Kidney (tissue), 14 donors: ENCODE results near the gene GPC3. TPM values are rescaled to one million over a fixed set of nuclear protein-coding genes. Genes with fewer than 3 reads are reported as not detected.

Source experiments
- DNase-seq, 5 donors: peaks; one replicate each; pipeline ENCODE4 v3.0.0-alpha.2; 2013 to 2020
- FAIRE-seq: peaks from 2 replicates; lab custom pipeline; 2012; peaks lifted over from hg19 to GRCh38; lab: Jason Lieb, UNC
- H3K27ac ChIP-seq, 2 donors: one replicate each; pipeline ENCODE4 v1.7.0; 2013; ENCODE audit warnings: low read depth in 2 of 2, low read length in 2 of 2, inconsistent platforms in 1 of 2
- H3K27me3 ChIP-seq: one replicate; pipeline ENCODE4 v1.7.1; 2013; ENCODE audit warnings: low read length, inconsistent platforms; ENCODE audit not compliant: control insufficient read depth, insufficient read depth
- H3K36me3 ChIP-seq, 3 donors: one replicate each; pipeline versions ENCODE4 v1.7.0 to v1.7.1; 2013; ENCODE audit warnings: low read length in 3 of 3, control low read depth in 1 of 3, inconsistent platforms in 1 of 3; ENCODE audit not compliant: insufficient read depth in 3 of 3, control insufficient read depth in 2 of 3
- H3K4me1 ChIP-seq, 3 donors: one replicate each; pipeline versions ENCODE4 v1.7.0 to v1.7.1; 2013; ENCODE audit warnings: low read length in 3 of 3, inconsistent platforms in 1 of 3, low read depth in 1 of 3; ENCODE audit not compliant: control insufficient read depth in 2 of 3, insufficient read depth in 2 of 3
- H3K4me3 ChIP-seq, 3 donors: one replicate each; pipeline versions ENCODE4 v1.7.0 to v1.8.1; 2013; ENCODE audit warnings: low read length in 3 of 3, control low read depth in 1 of 3, inconsistent platforms in 1 of 3
- H3K9ac ChIP-seq, 3 donors: one replicate each; pipeline versions ENCODE4 v1.7.0 to v1.7.1; 2013; ENCODE audit warnings: low read length in 3 of 3, control low read depth in 1 of 3, inconsistent platforms in 1 of 3
- H3K9me3 ChIP-seq, 3 donors: one replicate each; pipeline versions ENCODE4 v1.7.0 to v1.7.1; 2013; ENCODE audit warnings: low read length in 3 of 3, control low read depth in 1 of 3, inconsistent platforms in 1 of 3; ENCODE audit not compliant: control insufficient read depth in 2 of 3, insufficient read depth in 1 of 3
- CTCF ChIP-seq: IDR thresholded peaks from 3 replicates; pipeline ENCODE4 v1.5.1; 2012; ENCODE audit warnings: mild to moderate bottlenecking, moderate library complexity, borderline replicate concordance; ENCODE audit not compliant: insufficient read depth; ENCODE audit errors: extremely low read depth
- intact Hi-C: fragments of 100-400 bp; cut with DNase I; formaldehyde crosslinking; loops from one replicate; pipeline ENCODE4 v1.11.1; 2022
- polyA plus RNA-seq: library from polyadenylated mRNA; stranded (reverse); fragments of 350-450 nt; fragmentation: Illumina TruSeq; extraction: RNeasy Lipid Tissue Mini Kit (QIAGEN cat#74804); gene quantifications from one replicate; pipeline ENCODE4 v1.2.3, GENCODE V29; 2014; ENCODE audit warnings: low read depth, low replicate concordance; ENCODE audit not compliant: insufficient read depth
- total RNA-seq: library from RNA; stranded (reverse); fragmentation: NEBNext Ultra II Directional; extraction: Animal tissue kit (Norgen Biotek cat#: 25700); gene quantifications from one replicate; pipeline ENCODE4 v1.2.1, GENCODE V29; 2021
- donor health status: control.
- donor health status: control.
- donor health status: control.
- donor health status: control.
- donor health status: control.
- donor health status: DM: yes; HTN: yes; CAD: no.
- donor health status: Normal renal cell carcinoma (clear cell type).

The GPC3 gene
- total and polyA plus RNA-seq, 2 donors from 2014 or later: 43.0 to 52.5 TPM

- FAIRE-seq (no peak), DNase-seq (peak in 4 of 5 donors; percentile 20 to 58 (median 44))
- Histone ChIP-seq H3K9me3 (no peaks in the 10 kb centered on the region), H3K4me1 (no peaks in the 10 kb centered on the region), H3K36me3 (no peaks in the 10 kb centered on the region), H3K27me3 (no peaks in the 10 kb centered on the region), H3K27ac (no peak overlapping the region), H3K9ac (no peak overlapping the region), H3K4me3 (no peak overlapping the region)
- intact Hi-C loops: no loop called here
- TF ChIP-seq CTCF: no peak
Measured at GRCh38 chrX:133523081-133523487, 462.3 kb downstream of the GPC3 start.

GRCh38 chrX:133516686-133517085 is 468.7 kb downstream of the GPC3 start:
- Histone ChIP-seq H3K4me1 (no peaks in the 10 kb centered on the region), H3K27ac (no peak overlapping the region), H3K9ac (no peak overlapping the region), H3K9me3 (no peaks in the 10 kb centered on the region), H3K4me3 (no peak overlapping the region), H3K27me3 (no peaks in the 10 kb centered on the region), H3K36me3 (no peaks in the 10 kb centered on the region)
- FAIRE-seq: peak; percentile 68
- intact Hi-C loops: no loop called here
- TF ChIP-seq CTCF: no peak
- no peak for DNase-seq

- no peak for DNase-seq
Measured at GRCh38 chrX:133514486-133514885, 470.9 kb downstream of the GPC3 start.

More at GRCh38 chrX:133514486-133514885, 470.9 kb downstream of the GPC3 start:
- TF ChIP-seq CTCF: no peak
- H3K36me3 ChIP-seq: no peaks in the 10 kb centered on the region
- H3K4me1 ChIP-seq: no peaks in the 10 kb centered on the region
- no peak overlapping the region for H3K9ac ChIP-seq
- no peak for FAIRE-seq
- no peaks in the 10 kb centered on the region for H3K27me3 ChIP-seq
- H3K27ac ChIP-seq: no peak overlapping the region
- intact Hi-C loops: no loop called here
- H3K9me3 ChIP-seq: no peaks in the 10 kb centered on the region
- H3K4me3 ChIP-seq: no peak overlapping the region
